ENCODE measurements around the gene ADGRL4. TPM values are rescaled to one million over a fixed set of nuclear protein-coding genes. Genes with fewer than 3 reads are reported as not detected.

Gene ADGRL4
- total and polyA plus RNA-seq, 10 donors, result 7.5 to 94.5 (median 59.8) TPM

GRCh38 chr1:78843546-78843945 is 163.0 kb downstream of the ADGRL4 start:
- WGBS, 5 donors, result 89 to 96% (median 90%) methylated on average over 4 of the region's 4 CpGs
- no peaks in the 10 kb centered on the region for H3K9me3 ChIP-seq
- no peaks in the 10 kb centered on the region for H3K27me3 ChIP-seq (replicated peaks in 1 of 7)
- H3K36me3 ChIP-seq, result no peaks in the 10 kb centered on the region
- DNase-seq, result no peak
- H3K4me1 ChIP-seq, result no peaks in the 10 kb centered on the region
- TF ChIP-seq POLR2AphosphoS5 (IDR thresholded peaks at IDR 0.05), result no peak
- TF ChIP-seq, protein P1, sequence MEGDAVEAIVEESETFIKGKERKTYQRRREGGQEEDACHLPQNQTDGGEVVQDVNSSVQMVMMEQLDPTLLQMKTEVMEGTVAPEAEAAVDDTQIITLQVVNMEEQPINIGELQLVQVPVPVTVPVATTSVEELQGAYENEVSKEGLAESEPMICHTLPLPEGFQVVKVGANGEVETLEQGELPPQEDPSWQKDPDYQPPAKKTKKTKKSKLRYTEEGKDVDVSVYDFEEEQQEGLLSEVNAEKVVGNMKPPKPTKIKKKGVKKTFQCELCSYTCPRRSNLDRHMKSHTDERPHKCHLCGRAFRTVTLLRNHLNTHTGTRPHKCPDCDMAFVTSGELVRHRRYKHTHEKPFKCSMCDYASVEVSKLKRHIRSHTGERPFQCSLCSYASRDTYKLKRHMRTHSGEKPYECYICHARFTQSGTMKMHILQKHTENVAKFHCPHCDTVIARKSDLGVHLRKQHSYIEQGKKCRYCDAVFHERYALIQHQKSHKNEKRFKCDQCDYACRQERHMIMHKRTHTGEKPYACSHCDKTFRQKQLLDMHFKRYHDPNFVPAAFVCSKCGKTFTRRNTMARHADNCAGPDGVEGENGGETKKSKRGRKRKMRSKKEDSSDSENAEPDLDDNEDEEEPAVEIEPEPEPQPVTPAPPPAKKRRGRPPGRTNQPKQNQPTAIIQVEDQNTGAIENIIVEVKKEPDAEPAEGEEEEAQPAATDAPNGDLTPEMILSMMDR (IDR thresholded peaks at IDR 0.05 in 8 of 11, conservative IDR thresholded peaks at IDR 0.05 in 3 of 11), result no peak
- no peak for TF ChIP-seq POLR2A (IDR thresholded peaks at IDR 0.05)
- H3K27ac ChIP-seq, result no peak overlapping the region
- intact Hi-C loops (cut with DNase I; ENCODE audit: low total_unique reads), result loop anchor here (5.0 kb wide), 1 partner anchor 354 kb away; no protein-coding TSS in a partner anchor
- H3K4me3 ChIP-seq, result no peak overlapping the region

DNA sequence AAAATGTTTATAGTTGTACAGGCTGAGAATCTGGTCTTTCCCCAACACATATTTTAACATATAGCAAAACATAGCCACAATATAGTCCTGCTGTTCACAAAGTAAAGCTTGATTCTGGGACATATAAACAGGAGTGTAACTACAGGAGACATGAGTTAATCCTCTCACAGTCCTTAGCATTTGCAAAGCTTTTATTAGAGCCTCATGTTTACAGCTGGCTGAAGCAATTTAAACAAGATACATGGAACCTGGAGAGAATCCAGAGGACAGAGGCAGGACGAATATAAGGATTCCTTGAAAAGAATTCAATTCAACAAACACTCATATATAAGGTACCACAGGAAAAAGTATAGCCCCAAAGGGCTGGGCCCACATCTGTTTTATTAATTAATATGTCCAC is 163.4 kb downstream of the ADGRL4 start:
- intact Hi-C loops (cut with DNase I; ENCODE audit: low total_unique reads), result loop anchor here (5.0 kb wide), 1 partner anchor 354 kb away; no protein-coding TSS in a partner anchor
- H3K27me3 ChIP-seq (replicated peaks in 1 of 7), result no peaks in the 10 kb centered on the region
- WGBS, 5 donors, result 46 to 88% (median 60%) methylated on average over 1 of the region's 1 CpG
- H3K4me3 ChIP-seq, result no peak overlapping the region
- H3K36me3 ChIP-seq, result no peaks in the 10 kb centered on the region
- no peak for DNase-seq
- no peak overlapping the region for H3K27ac ChIP-seq
- H3K9me3 ChIP-seq, result no peaks in the 10 kb centered on the region
- H3K4me1 ChIP-seq, result no peaks in the 10 kb centered on the region
- no peak for TF ChIP-seq POLR2A (IDR thresholded peaks at IDR 0.05)
- TF ChIP-seq, protein P1 (IDR thresholded peaks at IDR 0.05 in 8 of 11, conservative IDR thresholded peaks at IDR 0.05 in 3 of 11), result no peak
- no peak for TF ChIP-seq POLR2AphosphoS5 (IDR thresholded peaks at IDR 0.05)

GRCh38 chr1:78840453-78841271 is 165.9 kb downstream of the ADGRL4 start:
- Histone ChIP-seq H3K27ac (no peak overlapping the region), H3K4me1 (peaks cover 0 to 3% (median 0%) of the 10 kb centered on the region in 6 donors), H3K36me3 (no peaks in the 10 kb centered on the region), H3K4me3 (no peak overlapping the region), H3K27me3 (replicated peaks in 1 of 7) (no peaks in the 10 kb centered on the region), H3K9me3 (no peaks in the 10 kb centered on the region)
- TF ChIP-seq POLR2AphosphoS5 (IDR thresholded peaks at IDR 0.05) (no peak), POLR2A (IDR thresholded peaks at IDR 0.05) (no peak)
- TF ChIP-seq, protein P1 (IDR thresholded peaks at IDR 0.05 in 8 of 11, conservative IDR thresholded peaks at IDR 0.05 in 3 of 11), result no peak
- no peak for DNase-seq
- intact Hi-C loops (cut with DNase I; ENCODE audit: low total_unique reads), result loop anchor here (5.0 kb wide), 1 partner anchor 357 kb away; no protein-coding TSS in a partner anchor
- 49 to 62% (median 59%) methylated on average over 6 to 8 of the region's 8 CpGs for WGBS, 5 donors

Data from spleen (tissue), 11 donors.